Cardiac muscle cell (in vitro differentiated cells and primary cell): ENCODE measurements around the gene GLB1L2. TPM values are rescaled to one million over a fixed set of nuclear protein-coding genes. Genes with fewer than 3 reads are reported as not detected.

ENCODE experiments used
- DNase-seq, 2 donors: peaks; one replicate each; pipeline versions ENCODE4 v3.0.0 to v3.0.0-alpha.2; 2010 to 2017; ENCODE audit warnings: low read depth in 1 of 2, low spot score in 1 of 2
- H3K27ac ChIP-seq: fragments of 200-600 bp; sonication (generic); 2 replicates; pipeline ENCODE4 v1.5.1; 2016
- H3K27me3 ChIP-seq: fragments of 200-600 bp; sonication (generic); 2 replicates; pipeline ENCODE4 v1.6.0; 2016; ENCODE audit warnings: control low read depth
- H3K36me3 ChIP-seq: fragments of 200-600 bp; sonication (generic); 2 replicates; pipeline ENCODE4 v1.5.1; 2016; ENCODE audit warnings: control low read depth
- H3K4me1 ChIP-seq: fragments of 200-600 bp; sonication (generic); 2 replicates; pipeline ENCODE4 v1.8.1; 2017; ENCODE audit warnings: low read depth, mild to moderate bottlenecking, mixed run types
- H3K4me3 ChIP-seq: fragments of 200-600 bp; sonication (generic); 2 replicates; pipeline ENCODE4 v1.5.1; 2016; ENCODE audit warnings: mild to moderate bottlenecking
- H3K9me3 ChIP-seq: fragments of 200-600 bp; sonication (generic); 2 replicates; pipeline ENCODE4 v1.5.1; 2017; ENCODE audit warnings: low read depth, mild to moderate bottlenecking, control low read depth
- polyA plus RNA-seq: library from polyadenylated mRNA; unstranded; fragments of >200 nt; fragmentation: Nextera tagmentation; extraction: Ambion mirVana; gene quantifications from 2 replicates; pipeline ENCODE4 v1.2.1, GENCODE V29; 2016
- total RNA-seq: library from RNA; depleted of rRNA; stranded (reverse); fragments of >200 nt; gene quantifications from 2 replicates; pipeline ENCODE4 v1.2.3, GENCODE V29; 2016
- TF ChIP-seq, protein P1 (sequence below): IDR thresholded peaks from 2 replicates; pipeline ENCODE4 v1.5.1; 2012; ENCODE audit warnings: low read depth, mild to moderate bottlenecking, low read length

GLB1L2 gene
- total and polyA plus RNA-seq, 2 experiments from 2014 or later = 2.6 to 3.8 TPM

DNA sequence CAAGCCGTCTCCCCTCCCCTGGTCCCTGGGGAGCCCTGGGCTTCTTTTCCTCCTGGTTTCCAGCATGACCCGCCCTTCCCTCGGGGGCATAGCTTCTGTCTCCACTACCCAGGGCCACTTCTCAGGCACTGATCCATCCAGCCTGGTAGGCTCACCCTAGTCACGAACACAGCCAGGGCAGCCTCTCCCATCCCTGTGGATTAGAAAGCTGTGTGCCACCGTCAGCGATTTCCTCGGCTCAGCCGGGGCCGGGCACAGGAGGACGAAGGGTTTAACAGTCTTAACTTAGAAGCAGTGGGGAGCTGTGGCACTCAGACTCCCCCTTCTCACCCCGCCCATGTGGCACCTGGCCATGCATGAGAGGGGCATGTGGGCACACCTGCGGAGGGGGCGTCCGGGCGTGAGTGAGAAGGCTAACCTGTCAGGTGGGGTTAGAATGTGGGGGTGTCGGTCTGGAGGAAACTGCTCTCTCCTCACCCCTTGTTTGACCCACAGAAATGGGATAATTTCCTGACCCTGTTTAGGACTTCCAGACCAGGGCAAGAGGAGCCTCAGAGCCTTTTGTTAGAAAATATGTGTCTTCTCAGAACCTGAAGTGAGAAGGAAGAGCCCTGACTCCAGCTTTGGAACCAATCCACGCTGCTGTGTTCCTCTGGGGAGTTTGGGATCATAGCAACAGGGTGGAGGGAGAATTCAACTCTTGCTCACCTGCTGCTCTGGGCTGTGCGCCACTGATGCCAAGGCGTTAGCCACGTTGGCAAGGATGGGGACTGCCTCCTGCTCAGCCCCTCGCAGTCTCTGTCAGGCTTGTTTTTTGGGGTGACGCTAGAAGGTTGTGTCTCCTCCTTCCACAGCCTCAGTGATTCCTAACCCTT is 14.6 kb downstream of the GLB1L2 start:
- DNase-seq = no peak
- no peak overlapping the region for H3K4me3 ChIP-seq
- TF ChIP-seq, protein P1, sequence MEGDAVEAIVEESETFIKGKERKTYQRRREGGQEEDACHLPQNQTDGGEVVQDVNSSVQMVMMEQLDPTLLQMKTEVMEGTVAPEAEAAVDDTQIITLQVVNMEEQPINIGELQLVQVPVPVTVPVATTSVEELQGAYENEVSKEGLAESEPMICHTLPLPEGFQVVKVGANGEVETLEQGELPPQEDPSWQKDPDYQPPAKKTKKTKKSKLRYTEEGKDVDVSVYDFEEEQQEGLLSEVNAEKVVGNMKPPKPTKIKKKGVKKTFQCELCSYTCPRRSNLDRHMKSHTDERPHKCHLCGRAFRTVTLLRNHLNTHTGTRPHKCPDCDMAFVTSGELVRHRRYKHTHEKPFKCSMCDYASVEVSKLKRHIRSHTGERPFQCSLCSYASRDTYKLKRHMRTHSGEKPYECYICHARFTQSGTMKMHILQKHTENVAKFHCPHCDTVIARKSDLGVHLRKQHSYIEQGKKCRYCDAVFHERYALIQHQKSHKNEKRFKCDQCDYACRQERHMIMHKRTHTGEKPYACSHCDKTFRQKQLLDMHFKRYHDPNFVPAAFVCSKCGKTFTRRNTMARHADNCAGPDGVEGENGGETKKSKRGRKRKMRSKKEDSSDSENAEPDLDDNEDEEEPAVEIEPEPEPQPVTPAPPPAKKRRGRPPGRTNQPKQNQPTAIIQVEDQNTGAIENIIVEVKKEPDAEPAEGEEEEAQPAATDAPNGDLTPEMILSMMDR = no peak
- no peaks in the 10 kb centered on the region for H3K4me1 ChIP-seq
- H3K9me3 ChIP-seq = no peaks in the 10 kb centered on the region
- H3K36me3 ChIP-seq = no peaks in the 10 kb centered on the region
- no peak overlapping the region for H3K27ac ChIP-seq
- no peaks in the 10 kb centered on the region for H3K27me3 ChIP-seq

DNA sequence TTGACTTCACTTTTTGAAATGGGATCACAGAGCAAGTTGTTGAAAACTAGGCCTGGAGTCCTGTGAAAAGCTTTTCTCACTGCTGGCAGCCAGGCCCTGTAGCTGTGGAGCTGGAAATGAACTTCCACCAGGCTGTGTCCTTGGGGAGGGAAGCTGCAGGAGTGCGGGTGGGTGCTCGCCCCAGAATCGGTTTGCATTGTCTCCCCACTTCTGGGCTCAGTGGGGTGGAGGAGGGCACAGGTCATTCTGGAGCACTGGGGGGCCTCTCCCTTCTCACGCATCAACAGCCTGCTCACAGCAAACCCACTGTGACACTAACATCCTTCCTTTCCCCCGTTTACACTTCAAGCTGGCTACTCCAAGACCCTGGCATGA is 15.2 kb downstream of the GLB1L2 start:
- no peaks in the 10 kb centered on the region for H3K9me3 ChIP-seq
- TF ChIP-seq, protein P1 = no peak
- no peak for DNase-seq
- no peak overlapping the region for H3K27ac ChIP-seq
- H3K4me1 ChIP-seq = no peaks in the 10 kb centered on the region
- H3K4me3 ChIP-seq = no peak overlapping the region
- no peaks in the 10 kb centered on the region for H3K27me3 ChIP-seq
- H3K36me3 ChIP-seq = no peaks in the 10 kb centered on the region

DNA sequence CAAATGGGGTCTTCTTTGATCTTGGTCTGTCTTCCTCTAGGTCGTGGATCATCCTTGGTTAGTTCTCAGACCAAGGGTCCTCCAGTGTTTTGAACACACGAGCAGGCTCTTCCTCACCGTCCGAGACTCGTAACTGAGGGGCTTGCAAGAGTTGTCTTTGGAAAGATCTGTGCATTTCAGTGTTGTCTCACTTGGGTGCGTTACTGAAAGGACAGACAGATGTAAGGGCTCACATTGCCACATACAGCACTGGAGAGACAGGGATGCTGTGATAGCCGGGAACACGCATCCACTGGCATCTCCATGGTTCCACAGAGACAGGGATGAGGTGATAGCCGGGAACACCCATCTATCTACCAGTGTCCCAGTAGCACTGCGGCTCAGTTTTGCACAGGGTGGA is 15.7 kb downstream of the GLB1L2 start:
- Histone ChIP-seq H3K4me1 (no peaks in the 10 kb centered on the region), H3K4me3 (no peak overlapping the region), H3K9me3 (no peaks in the 10 kb centered on the region), H3K36me3 (no peaks in the 10 kb centered on the region), H3K27ac (no peak overlapping the region), H3K27me3 (no peaks in the 10 kb centered on the region)
- no peak for DNase-seq
- TF ChIP-seq, protein P1 = no peak

DNA sequence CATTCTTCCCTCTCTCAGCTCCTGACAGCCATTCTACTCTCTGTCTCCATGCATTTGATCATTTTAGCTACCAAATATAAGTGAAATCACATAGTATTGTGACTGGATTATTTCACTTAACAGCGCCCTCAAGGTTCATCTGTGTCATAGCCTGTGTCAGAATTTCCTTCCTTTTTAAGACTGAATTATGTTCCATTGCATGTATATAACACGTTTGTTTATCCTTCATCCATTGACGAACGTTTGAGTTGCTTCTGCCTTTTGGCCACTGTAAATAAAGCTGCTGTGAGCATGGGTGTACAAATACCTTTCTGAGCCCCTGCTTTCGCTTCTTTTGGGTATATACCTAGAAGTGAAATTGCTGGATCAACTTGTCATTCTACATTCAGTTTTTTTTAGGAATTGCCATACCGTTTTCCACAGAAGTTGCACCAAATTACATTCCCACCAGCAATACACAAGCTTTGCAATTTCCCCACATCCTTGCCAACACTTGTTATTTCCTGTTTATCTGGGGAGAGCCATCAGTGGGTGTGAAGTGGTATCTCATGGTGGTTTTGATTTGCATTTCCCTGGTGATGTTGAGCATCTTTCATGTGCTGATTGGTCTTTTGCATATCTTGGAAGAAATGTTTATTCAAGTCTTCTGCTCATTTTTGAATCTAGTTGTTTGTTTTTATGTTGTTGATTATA is 17.5 kb downstream of the GLB1L2 start:
- no peaks in the 10 kb centered on the region for H3K4me1 ChIP-seq
- no peak overlapping the region for H3K4me3 ChIP-seq
- H3K27me3 ChIP-seq = no peaks in the 10 kb centered on the region
- H3K9me3 ChIP-seq = no peaks in the 10 kb centered on the region
- TF ChIP-seq, protein P1 = no peak
- H3K27ac ChIP-seq = no peak overlapping the region
- H3K36me3 ChIP-seq = no peaks in the 10 kb centered on the region
- no peak for DNase-seq

DNA sequence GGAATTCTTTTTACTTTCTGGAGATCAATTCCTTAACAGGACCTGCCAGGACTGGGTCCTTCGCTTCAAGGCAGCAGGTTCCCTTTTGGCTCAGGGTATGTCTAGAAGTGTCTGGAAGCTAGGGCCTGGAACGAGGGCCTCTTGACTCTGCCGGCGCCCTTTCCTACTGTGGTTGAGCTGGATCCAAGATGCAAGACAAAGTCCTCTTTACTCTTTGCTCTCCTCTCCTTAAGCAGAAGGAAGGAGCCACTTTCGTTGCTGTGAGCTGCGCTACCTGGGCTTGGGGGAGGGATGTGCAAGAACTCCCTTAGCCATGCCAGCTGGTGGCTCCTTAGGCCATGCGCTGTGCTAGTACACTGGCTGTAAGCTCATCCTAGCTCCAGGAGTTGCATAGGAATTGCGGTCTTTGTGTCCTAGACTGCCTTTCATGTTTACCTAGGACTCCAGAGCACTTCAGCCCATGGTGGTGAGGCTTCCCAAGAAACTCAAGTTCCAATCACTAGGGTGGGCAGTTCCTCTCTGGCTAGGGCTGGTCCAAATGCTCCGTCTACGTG is 18.1 kb downstream of the GLB1L2 start:
- DNase-seq = no peak
- H3K4me3 ChIP-seq = no peak overlapping the region
- no peaks in the 10 kb centered on the region for H3K9me3 ChIP-seq
- H3K4me1 ChIP-seq = no peaks in the 10 kb centered on the region
- H3K27me3 ChIP-seq = no peaks in the 10 kb centered on the region
- no peak overlapping the region for H3K27ac ChIP-seq
- TF ChIP-seq, protein P1 = no peak
- no peaks in the 10 kb centered on the region for H3K36me3 ChIP-seq
